Hepatic stellate cell (primary cell): Measurements from ENCODE around the gene PPP2R2B.
A peak's percentile ranks its signal among the peaks of the same experiment; 100 is the strongest.

Source experiments
- DNase-seq: peaks from one replicate; pipeline ENCODE4 v3.0.0; 2011; ENCODE audit warnings: low spot score

PPP2R2B gene

GRCh38 chr5:146699138-146699537, 179.4 kb downstream of the PPP2R2B start:
- DNase-seq, result no peak

GRCh38 chr5:146698651-146699050, 179.9 kb downstream of the PPP2R2B start:
- DNase-seq, result no peak

DNA sequence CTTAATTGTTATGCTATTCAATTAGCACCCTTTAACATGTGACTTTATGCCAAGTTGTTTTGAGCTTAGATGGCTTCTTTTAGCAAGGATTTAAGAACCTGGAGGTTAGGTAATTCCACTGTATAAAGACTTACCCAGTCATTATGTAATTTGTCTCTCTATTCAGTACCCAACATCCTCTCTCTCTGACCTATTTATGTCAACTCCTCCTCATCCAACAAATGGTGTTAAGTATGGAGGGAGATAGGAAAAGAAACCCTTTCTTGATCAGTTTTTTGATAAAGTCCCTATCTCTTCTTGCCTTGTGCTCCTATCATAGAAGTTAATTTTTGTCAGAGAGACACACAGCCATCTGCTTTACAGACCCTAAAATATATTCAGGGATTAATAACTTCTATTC, 181.3 kb downstream of the PPP2R2B start:
- DNase-seq, result no peak

DNA sequence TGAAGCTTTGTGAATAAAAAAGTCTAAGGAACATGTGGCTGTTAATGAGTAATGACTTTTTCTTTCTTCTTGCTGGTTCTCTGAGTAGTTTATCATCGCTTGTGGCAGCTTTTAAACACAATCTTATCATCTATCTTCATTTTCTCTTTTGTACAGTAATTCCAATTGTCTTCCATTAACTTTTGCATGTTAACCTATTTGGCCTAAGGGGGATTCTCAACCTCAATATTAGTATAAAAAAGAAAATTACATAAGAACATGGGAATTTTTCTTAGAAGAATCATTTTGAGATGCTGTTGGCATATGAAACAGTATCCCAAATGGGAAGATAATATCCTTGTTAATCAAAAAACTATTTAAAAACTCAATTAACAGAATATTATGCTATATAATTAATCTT, 182.9 kb downstream of the PPP2R2B start:
- no peak for DNase-seq

DNA sequence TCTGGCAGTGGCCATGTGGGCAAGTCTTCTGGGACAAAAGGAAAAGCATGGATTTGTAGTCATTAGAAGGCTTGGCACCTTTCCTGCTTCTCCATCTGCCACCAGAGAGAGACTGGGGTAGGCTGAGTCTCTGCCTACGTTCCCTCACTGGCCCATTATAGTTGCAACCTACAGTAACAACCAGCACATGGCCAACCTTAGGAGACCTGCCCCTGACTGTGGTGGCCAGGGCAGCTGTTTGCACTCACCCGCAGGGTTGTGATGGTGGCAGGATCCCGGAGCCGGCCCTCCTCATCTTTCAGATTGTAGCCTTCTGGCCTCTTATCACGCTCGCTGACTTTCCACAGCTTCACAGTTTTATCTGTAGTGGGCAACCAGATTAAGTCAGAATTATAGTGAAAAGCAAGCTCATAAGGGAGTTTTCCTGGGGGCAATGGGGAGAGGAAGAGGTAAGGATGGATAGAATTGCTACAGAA, 187.6 kb downstream of the PPP2R2B start:
- no peak for DNase-seq

DNA sequence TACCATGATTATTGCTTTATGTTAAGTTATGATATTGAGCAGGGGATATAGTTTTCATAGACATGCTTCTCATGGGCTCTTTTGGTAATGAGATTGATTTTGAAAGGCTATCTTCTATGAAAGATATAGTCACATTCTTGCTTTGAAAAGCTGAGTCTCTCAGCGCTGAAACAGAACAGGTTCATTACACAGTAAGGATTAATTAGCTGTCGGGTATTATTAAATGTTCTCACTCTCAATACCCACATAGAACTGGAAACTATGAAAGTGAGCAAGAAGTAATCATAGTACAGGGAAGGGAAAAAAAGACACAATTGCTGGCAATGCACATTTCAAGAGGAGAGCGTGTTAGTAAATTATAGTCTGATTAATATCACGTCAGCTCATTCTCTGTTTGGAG, 190.9 kb downstream of the PPP2R2B start:
- DNase-seq, result no peak

DNA sequence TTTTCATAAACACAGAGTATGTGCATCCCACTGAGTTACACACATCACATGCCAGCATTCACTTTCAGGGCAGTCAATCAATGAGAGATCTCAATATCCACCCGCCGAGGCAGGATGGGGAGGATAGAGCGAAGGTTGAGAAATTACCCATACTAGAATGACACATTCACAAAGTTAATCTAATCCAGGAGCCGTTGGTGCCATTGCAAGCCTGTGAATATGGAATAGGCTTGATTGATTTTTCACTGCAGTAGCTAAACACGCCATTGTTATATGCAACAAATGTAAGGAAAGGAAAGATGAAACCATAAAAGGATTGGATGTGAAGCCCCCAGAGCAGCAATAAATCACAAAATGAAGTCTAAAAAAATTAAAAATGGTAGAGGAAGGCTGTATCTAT, 194.7 kb downstream of the PPP2R2B start:
- DNase-seq, result no peak

DNA sequence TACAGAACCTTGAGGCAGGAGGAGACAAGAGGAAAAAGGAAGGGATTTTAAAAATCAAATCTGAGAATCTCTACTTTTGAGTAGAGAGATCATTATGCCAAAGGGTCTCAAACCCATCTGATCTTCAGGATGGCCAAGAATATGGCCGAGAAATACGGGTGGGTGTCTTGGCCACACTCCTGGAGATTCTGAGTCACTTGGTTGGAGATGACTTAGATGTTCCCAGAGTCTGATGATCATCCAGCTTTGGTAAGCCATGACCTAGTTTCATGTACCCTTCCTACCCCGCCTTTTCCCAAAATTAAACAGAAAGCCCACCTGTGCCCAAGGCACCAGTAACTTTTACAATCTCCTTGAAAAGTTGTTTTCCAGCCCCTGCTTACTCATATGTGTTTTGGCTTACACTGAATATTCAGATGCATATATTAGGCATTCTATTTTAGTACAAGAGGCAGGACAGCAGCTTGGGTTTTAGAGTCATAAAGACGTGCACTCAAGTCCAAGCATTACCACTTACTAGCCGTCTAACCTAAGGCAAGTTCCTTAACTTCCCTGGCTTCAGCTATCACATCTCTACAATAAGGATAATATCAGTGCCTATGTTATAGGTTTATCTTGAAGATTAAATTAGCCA, 195.5 kb downstream of the PPP2R2B start:
- DNase-seq, result no peak

- no peak for DNase-seq
Measured at GRCh38 chr5:146681585-146682105, 196.9 kb downstream of the PPP2R2B start.

DNA sequence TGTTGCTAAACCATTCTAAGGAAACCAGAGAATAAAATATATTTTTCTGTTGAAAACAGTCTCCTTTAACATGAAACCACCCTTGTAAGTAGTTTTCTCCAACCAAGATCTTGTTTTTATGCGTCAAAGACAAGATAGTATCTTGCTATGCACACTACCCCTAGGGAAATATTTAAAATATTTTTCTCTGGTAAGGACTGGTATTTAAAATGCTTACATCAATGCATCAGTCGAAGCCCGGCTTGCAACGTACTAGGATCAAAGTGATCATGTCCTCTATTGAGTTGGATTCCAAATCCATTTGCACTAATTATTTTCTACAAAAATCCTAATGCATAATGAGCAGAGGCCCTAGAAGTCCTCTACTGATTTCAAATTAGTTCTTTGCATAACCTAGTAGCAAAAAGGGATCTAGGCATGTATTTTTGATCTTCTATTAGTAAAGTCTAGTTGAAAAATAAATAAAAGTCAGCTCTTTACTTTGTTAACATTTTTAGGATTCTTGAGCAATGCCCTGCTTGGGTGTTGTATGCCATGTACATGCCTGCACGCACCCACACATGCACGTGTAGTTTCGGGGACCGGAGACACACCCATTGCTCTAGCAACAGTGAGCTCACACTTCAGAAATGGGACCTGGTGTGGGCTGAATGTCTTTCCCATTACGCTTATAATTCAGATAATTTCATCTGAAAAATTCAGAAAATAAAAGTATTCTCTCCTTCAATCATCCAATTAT, 197.5 kb downstream of the PPP2R2B start:
- DNase-seq, result no peak

GRCh38 chr5:146675636-146676035, 202.9 kb downstream of the PPP2R2B start:
- no peak for DNase-seq

- DNase-seq, result no peak
Measured at GRCh38 chr5:146672866-146673265, 205.7 kb downstream of the PPP2R2B start.

GRCh38 chr5:146671561-146672295, 206.8 kb downstream of the PPP2R2B start:
- DNase-seq, result no peak

DNA sequence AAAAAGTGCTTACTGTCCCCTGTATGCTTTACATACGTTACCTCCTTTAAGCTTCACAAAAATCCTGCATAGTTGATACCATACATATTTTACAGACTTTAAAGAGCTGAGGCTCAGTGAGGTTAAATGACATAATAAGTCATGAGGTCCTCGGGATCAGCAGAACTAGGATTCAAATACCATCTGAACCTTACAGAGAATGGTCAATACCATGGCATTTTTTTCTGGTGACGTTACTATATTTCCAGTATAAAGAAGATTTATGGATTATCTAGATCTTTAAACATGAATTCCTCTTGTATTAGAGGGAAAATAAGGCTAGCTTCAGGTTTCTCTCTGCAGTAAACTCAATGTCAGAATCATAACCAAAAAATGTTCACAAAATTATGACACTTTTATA, 208.9 kb downstream of the PPP2R2B start:
- DNase-seq, result no peak

- DNase-seq, result peak; percentile 4
Measured at GRCh38 chr5:146667633-146668272, 210.8 kb downstream of the PPP2R2B start.

- DNase-seq, result no peak
Measured at GRCh38 chr5:146662229-146662628, 216.3 kb downstream of the PPP2R2B start.

DNA sequence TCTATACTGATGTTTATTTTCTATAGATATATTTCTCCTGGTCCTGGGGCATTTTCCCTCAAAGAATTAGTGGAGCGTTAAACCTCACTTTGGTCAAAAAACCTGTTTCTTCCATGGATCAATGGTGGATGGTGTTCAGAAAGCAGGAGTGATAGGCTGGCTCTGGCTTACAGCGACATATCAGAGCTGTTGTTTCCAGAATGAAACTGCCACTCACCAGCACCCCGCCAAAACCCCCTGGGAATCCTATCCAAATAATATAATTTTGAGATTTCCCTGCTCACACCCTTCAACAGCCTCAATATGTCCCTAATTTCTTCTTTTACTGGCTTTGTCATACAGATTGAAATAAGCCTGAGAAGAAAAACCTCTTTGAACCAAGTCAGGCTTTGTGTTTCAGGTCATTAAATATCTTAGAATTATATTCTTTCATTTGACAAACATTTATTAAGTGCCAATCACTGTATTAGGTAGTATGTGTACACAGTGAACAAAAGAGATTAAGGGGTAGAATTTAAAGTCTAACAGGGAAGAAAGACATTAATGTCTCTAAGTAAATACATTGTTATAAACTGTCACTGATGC, 218.1 kb downstream of the PPP2R2B start:
- DNase-seq, result no peak

DNA sequence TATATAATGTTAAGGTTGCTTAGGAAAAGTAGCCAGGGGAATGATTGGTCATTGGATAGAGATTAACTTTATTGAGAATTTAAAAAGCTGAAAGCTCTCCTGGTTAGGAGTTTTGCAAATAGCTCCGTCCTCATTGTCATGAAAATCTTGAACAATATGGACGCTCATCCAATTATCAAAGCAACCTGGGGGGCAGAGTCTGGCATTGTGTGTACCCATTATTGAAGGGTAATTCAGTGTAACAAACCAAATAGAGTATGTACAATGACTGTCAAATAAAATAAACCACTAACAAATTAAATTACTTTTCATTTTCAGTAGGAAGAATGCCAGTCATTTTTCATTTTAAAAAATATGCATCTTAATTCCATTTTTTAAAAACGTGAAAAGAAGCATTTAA, 218.6 kb downstream of the PPP2R2B start:
- no peak for DNase-seq

- no peak for DNase-seq
Measured at GRCh38 chr5:146656703-146657102, 221.9 kb downstream of the PPP2R2B start.

- DNase-seq, result no peak
Measured at GRCh38 chr5:146653560-146653959, 225.0 kb downstream of the PPP2R2B start.

GRCh38 chr5:146652547-146652946, 226.0 kb downstream of the PPP2R2B start:
- no peak for DNase-seq

DNA sequence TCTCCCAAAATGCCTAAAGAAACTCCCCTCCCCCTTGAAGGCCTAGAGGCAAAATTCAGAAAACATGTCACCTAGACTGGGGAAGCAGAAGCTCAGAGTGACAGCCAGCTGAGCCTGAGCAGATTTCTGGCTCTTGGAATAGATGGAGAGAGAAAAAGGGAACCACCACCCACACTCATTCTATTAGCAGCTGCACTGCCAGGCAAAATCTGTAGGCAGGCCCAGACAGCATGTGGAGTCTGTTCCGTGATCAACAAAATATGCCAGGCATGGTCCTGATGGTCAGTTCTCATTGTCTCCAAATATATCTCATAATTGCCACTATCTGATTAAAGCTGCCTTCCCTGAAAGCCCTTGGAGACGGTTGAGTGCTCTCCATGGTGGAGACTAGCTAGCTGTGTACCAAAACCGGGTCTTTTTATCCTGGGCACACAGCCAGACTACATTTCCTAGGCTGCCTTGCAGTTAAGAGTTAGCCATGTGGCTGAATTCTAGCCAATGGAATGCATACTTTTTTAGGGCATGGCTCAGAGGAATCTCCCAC, 230.8 kb downstream of the PPP2R2B start:
- DNase-seq, result no peak
